Heart left ventricle (tissue), 16 donors: ENCODE measurements around the gene DOCK2. TPM values are rescaled to one million over a fixed set of nuclear protein-coding genes. Genes with fewer than 3 reads are reported as not detected.

ENCODE experiments used
- ATAC-seq, 4 donors: fragments of 200-7000 bp; cut with Tn5 transposase; one replicate each; pipeline ENCODE4 v1.9.1; 2020 to 2022; ENCODE audit warnings: moderate library complexity in 4 of 4, mild to moderate bottlenecking in 3 of 4, moderate number of reproducible peaks in 1 of 4
- DNase-seq, 5 donors: peaks; one replicate each; pipeline ENCODE4 v3.0.0-alpha.2; 2020
- H3K27ac ChIP-seq, 12 donors: fragments of 200-600 bp; sonication (generic) in 4 of 12; one replicate each; pipeline versions ENCODE4 v1.5.0 to v1.8.0; 2016 to 2022; ENCODE audit warnings: mild to moderate bottlenecking in 2 of 12
- H3K27me3 ChIP-seq, 9 donors: fragments of 200-600 bp; sonication (generic) in 2 of 9; one replicate each; pipeline versions ENCODE4 v1.5.1 to v1.8.0; 2016 to 2022; ENCODE audit warnings: mild to moderate bottlenecking in 3 of 9
- H3K36me3 ChIP-seq, 9 donors: fragments of 200-600 bp; sonication (generic) in 2 of 9; one replicate each; pipeline versions ENCODE4 v1.5.0 to v1.8.0; 2018 to 2022; ENCODE audit warnings: mild to moderate bottlenecking in 2 of 9
- H3K4me1 ChIP-seq, 12 donors: fragments of 200-600 bp; sonication (generic) in 4 of 12; one replicate each; pipeline versions ENCODE4 v1.5.0 to v1.8.0; 2016 to 2022; ENCODE audit warnings: mild to moderate bottlenecking in 3 of 12
- H3K4me3 ChIP-seq, 12 donors: fragments of 200-600 bp; sonication (generic) in 4 of 12; one replicate each; pipeline versions ENCODE4 v1.5.0 to v1.8.0; 2017 to 2022; ENCODE audit warnings: mild to moderate bottlenecking in 9 of 12, moderate library complexity in 4 of 12
- H3K9me3 ChIP-seq, 12 donors: fragments of 200-600 bp; sonication (generic) in 4 of 12; one replicate each; pipeline versions ENCODE4 v1.5.0 to v1.8.0; 2016 to 2022; ENCODE audit warnings: mild to moderate bottlenecking in 1 of 12
- CTCF ChIP-seq, 12 donors: fragments of 200-600 bp; sonication (generic) in 4 of 12; IDR thresholded peaks; one replicate each; pipeline versions ENCODE4 v1.5.0 to v1.8.0; 2018 to 2022; ENCODE audit warnings: antibody characterized with exemption in 12 of 12, mild to moderate bottlenecking in 5 of 12
- POLR2A ChIP-seq, 2 donors: fragments of 450-650 bp; IDR thresholded peaks; one replicate each; pipeline ENCODE4 v1.6.1; 2017; ENCODE audit warnings: antibody characterized with exemption in 2 of 2, mild to moderate bottlenecking in 2 of 2, moderate library complexity in 2 of 2
- WGBS, 4 donors: extraction: QIAGEN DNeasy Blood & Tissue Kit in 2 of 4; methylation state at CpG; one replicate each; pipeline versions ENCODE4 v1.1.5 to v1.1.7; 2013 to 2018; 5-methylcytosine and 5-hydroxymethylcytosine counted together
- intact Hi-C, 10 donors: fragments of 100-400 bp; cut with DNase I; formaldehyde crosslinking; loops; one replicate each; pipeline versions ENCODE4 v1.11.1 to v1.14.2; 2022
- polyA plus RNA-seq, 2 donors: library from polyadenylated mRNA; stranded (reverse); fragments of 200-250 nt; gene quantifications; one replicate each; pipeline ENCODE4 v1.2.3, GENCODE V29; 2013
- total RNA-seq, 9 donors: library from RNA; depleted of rRNA in 2 of 9; stranded (reverse); fragments of >200 nt in 2 of 9; fragmentation: NEBNext Ultra II Directional in 3 of 9; extraction: Animal tissue kit (Norgen Biotek cat#: 25700) in 3 of 9; gene quantifications; one replicate each; pipeline versions ENCODE4 v1.1.0 to v1.2.4, GENCODE V29; 2016 to 2023
- donor health status: ischemic (EF 13 %, LVEDD 7.1; RV severe dilation, severe dysfunction).
- donor health status: healthy with polysubstance abuse.
- donor health status: DM: no; HTN: yes; CAD: no.
- donor health status: DM: no; HTN: no; CAD: no.
- donor health status: ischemic (EF 25% LVEDD 6.9; RV normal size, moderate dysfunction).
- donor health status: ischemic (EF 25% LVEDD 5.7; RV mildly dilated, moderate dysfunction).
- donor health status: healthy.
- donor health status: DM: yes; HTN: yes; CAD: no.
- donor health status: ischemic (EF 35%, LVEDD 5.7; RV mildly dilated, moderate dysfunction).
- donor health status: nonischemic (EF 11% LVEDD 7.7; RV severe dilation, severe dysfunction).
- donor health status: DM: yes; HTN: yes; CAD: no.
- donor health status: PGD.
- donor health status: ischemic (EF 29% LVEDD 5.4; RV normal size, mild dysfunction).
- donor health status: nonischemic (EF 23%, LVEDD 6.1; RV moderate dilation, normal function).

Gene DOCK2
- total and polyA plus RNA-seq, 11 donors: 0.80 to 59.5 (median 4.6) TPM

GRCh38 chr5:170034231-170034630 is 397.2 kb downstream of the DOCK2 start:
- H3K27me3 ChIP-seq: peaks cover 0 to 6% (median 0%) of the 10 kb centered on the region in 9 donors
- H3K4me1 ChIP-seq: no peaks in the 10 kb centered on the region
- H3K9me3 ChIP-seq: no peaks in the 10 kb centered on the region
- peaks cover 0 to 42% (median 0%) of the 10 kb centered on the region in 9 donors for H3K36me3 ChIP-seq
- H3K27ac ChIP-seq: no peak overlapping the region
- DNase-seq (no peak), ATAC-seq (no peak)
- 78 to 80% (median 79%) methylated on average over 8 to 10 of the region's 10 CpGs for WGBS, 4 donors
- no peak for TF ChIP-seq POLR2A (IDR thresholded peaks at IDR 0.05)
- TF ChIP-seq CTCF (IDR thresholded peaks at IDR 0.05): no peak
- intact Hi-C loops: no loop called here
- H3K4me3 ChIP-seq: no peak overlapping the region

GRCh38 chr5:170038241-170038640 is 401.2 kb downstream of the DOCK2 start:
- no peak for TF ChIP-seq CTCF (IDR thresholded peaks at IDR 0.05)
- TF ChIP-seq POLR2A (IDR thresholded peaks at IDR 0.05): no peak
- H3K4me3 ChIP-seq: no peak overlapping the region
- intact Hi-C loops: no loop called here
- H3K9me3 ChIP-seq: peaks cover 0 to 4% (median 0%) of the 10 kb centered on the region in 12 donors
- 87 to 89% (median 87%) methylated on average over 7 of the region's 7 CpGs for WGBS, 4 donors
- H3K36me3 ChIP-seq: peaks cover 0 to 60% (median 0%) of the 10 kb centered on the region in 9 donors
- H3K27ac ChIP-seq: no peak overlapping the region
- DNase-seq (no peak), ATAC-seq (no peak)
- no peaks in the 10 kb centered on the region for H3K4me1 ChIP-seq
- peaks cover 0 to 6% (median 0%) of the 10 kb centered on the region in 9 donors for H3K27me3 ChIP-seq

GRCh38 chr5:170039830-170040229 is 402.8 kb downstream of the DOCK2 start:
- DNase-seq (no peak), ATAC-seq (no peak)
- intact Hi-C loops: no loop called here
- Histone ChIP-seq H3K4me1 (no peaks in the 10 kb centered on the region), H3K27me3 (peaks cover 0 to 6% (median 0%) of the 10 kb centered on the region in 9 donors), H3K36me3 (peaks cover 0 to 65% (median 0%) of the 10 kb centered on the region in 9 donors), H3K27ac (no peak overlapping the region), H3K4me3 (no peak overlapping the region), H3K9me3 (peaks cover 0 to 4% (median 0%) of the 10 kb centered on the region in 12 donors)
- 46 to 63% (median 51%) methylated on average over 3 of the region's 3 CpGs for WGBS, 4 donors
- TF ChIP-seq CTCF (IDR thresholded peaks at IDR 0.05) (no peak), POLR2A (IDR thresholded peaks at IDR 0.05) (no peak)

- H3K4me1 ChIP-seq: no peaks in the 10 kb centered on the region
- ATAC-seq (no peak), DNase-seq (no peak)
- no peak overlapping the region for H3K27ac ChIP-seq
- peaks cover 0 to 96% (median 0%) of the 10 kb centered on the region in 9 donors for H3K36me3 ChIP-seq
- no peaks in the 10 kb centered on the region for H3K27me3 ChIP-seq
- TF ChIP-seq POLR2A (IDR thresholded peaks at IDR 0.05): no peak
- no peak for TF ChIP-seq CTCF (IDR thresholded peaks at IDR 0.05)
- H3K4me3 ChIP-seq: no peak overlapping the region
- intact Hi-C loops: no loop called here
- H3K9me3 ChIP-seq: no peaks in the 10 kb centered on the region
- 41 to 55% (median 52%) methylated on average over 3 of the region's 3 CpGs for WGBS, 4 donors
These were observed 409.2 kb downstream of the DOCK2 start for GRCh38 chr5:170046241-170046640.
